Spleen (tissue), 11 donors: ENCODE data around the gene GKN2. TPM values are rescaled to one million over a fixed set of nuclear protein-coding genes. Genes with fewer than 3 reads are reported as not detected.

Source experiments
- DNase-seq: peaks from one replicate; pipeline ENCODE4 v3.0.0-alpha.2; 2020
- H3K27ac ChIP-seq, 8 donors: fragments of 200-600 bp; sonication (generic) in 7 of 8; 1 replicate in 4 of 8; 2 replicates in 4 of 8; pipeline versions ENCODE4 v1.5.0 to v1.8.0; 2016 to 2021; ENCODE audit warnings: inconsistent platforms in 4 of 8, mild to moderate bottlenecking in 4 of 8, moderate library complexity in 1 of 8
- H3K27me3 ChIP-seq, 7 donors: fragments of 200-600 bp; sonication (generic) in 6 of 7; replicated peaks in 1 of 7; 1 replicate in 4 of 7; 2 replicates in 3 of 7; pipeline versions ENCODE4 v1.5.0 to v1.8.0; 2016 to 2021; ENCODE audit warnings: inconsistent platforms in 3 of 7, mild to moderate bottlenecking in 1 of 7
- H3K36me3 ChIP-seq, 6 donors: fragments of 200-600 bp; sonication (generic) in 5 of 6; 1 replicate in 4 of 6; 2 replicates in 2 of 6; pipeline versions ENCODE4 v1.5.0 to v1.8.0; 2016 to 2021; ENCODE audit warnings: inconsistent platforms in 2 of 6
- H3K4me1 ChIP-seq, 6 donors: fragments of 200-600 bp; sonication (generic) in 5 of 6; 1 replicate in 3 of 6; 2 replicates in 3 of 6; pipeline versions ENCODE4 v1.5.0 to v1.8.0; 2016 to 2021; ENCODE audit warnings: inconsistent platforms in 3 of 6
- H3K4me3 ChIP-seq, 8 donors: fragments of 200-600 bp; sonication (generic) in 7 of 8; 1 replicate in 4 of 8; 2 replicates in 4 of 8; pipeline versions ENCODE4 v1.5.0 to v1.8.0; 2016 to 2021; ENCODE audit warnings: inconsistent platforms in 4 of 8, mild to moderate bottlenecking in 4 of 8, moderate library complexity in 2 of 8
- H3K9me3 ChIP-seq, 8 donors: fragments of 200-600 bp; sonication (generic) in 7 of 8; 1 replicate in 4 of 8; 2 replicates in 4 of 8; pipeline versions ENCODE4 v1.5.0 to v1.8.0; 2016 to 2021; ENCODE audit warnings: inconsistent platforms in 4 of 8
- CTCF ChIP-seq, 11 experiments: fragments of 200-600 bp in 7 of 11; fragments of 450-650 bp in 4 of 11; sonication (generic) in 4 of 11; IDR thresholded peaks in 8 of 11; conservative IDR thresholded peaks in 3 of 11; 1 replicate in 7 of 11; 2 replicates in 4 of 11; pipeline versions ENCODE4 v1.4.0 to v1.8.0; 2016 to 2021; ENCODE audit warnings: antibody characterized with exemption in 11 of 11, inconsistent platforms in 4 of 11, mild to moderate bottlenecking in 1 of 11
- POLR2A ChIP-seq, 3 donors: fragments of 450-650 bp; IDR thresholded peaks; one replicate each; pipeline ENCODE4 v1.5.1; 2017; ENCODE audit warnings: antibody characterized with exemption in 3 of 3, mild to moderate bottlenecking in 1 of 3
- POLR2AphosphoS5 ChIP-seq, 3 donors: sonication (generic); formaldehyde crosslinking; IDR thresholded peaks; one replicate each; pipeline ENCODE4 v1.5.1; 2017; ENCODE audit warnings: antibody characterized with exemption in 3 of 3
- WGBS, 5 donors: extraction: QIAGEN DNeasy Blood & Tissue Kit in 3 of 5; methylation state at CpG; one replicate each; pipeline versions ENCODE4 v1.1.5 to v1.1.7; 2013 to 2018; 5-methylcytosine and 5-hydroxymethylcytosine counted together
- intact Hi-C: fragments of 100-400 bp; cut with DNase I; formaldehyde crosslinking; loops from one replicate; pipeline ENCODE4 v1.15.0; 2023; ENCODE audit warnings: low total_unique reads
- polyA plus RNA-seq, 3 donors: library from polyadenylated mRNA; stranded (reverse); fragments of 200-250 nt; gene quantifications; one replicate each; pipeline ENCODE4 v1.2.1, GENCODE V29; 2013
- total RNA-seq, 7 donors: library from RNA; depleted of rRNA in 3 of 7; stranded (reverse); fragments of >200 nt in 3 of 7; fragmentation: NEBNext Ultra II Directional in 4 of 7; extraction: Animal tissue kit (Norgen Biotek cat#: 25700) in 4 of 7; gene quantifications; one replicate each; pipeline versions ENCODE4 v1.1.0 to v1.2.1, GENCODE V29; 2016 to 2021
- donor health status: healthy with polysubstance abuse.
- donor health status: DM: no; HTN: no; CAD: no; lungs with moderate emphysema.
- donor health status: DM: no; HTN: no; CAD: no.
- donor health status: Bipolar disorder and iron deficiency.
- donor health status: healthy.
- donor health status: DM: no; HTN: no; CAD: no.
- donor health status: DM: yes; HTN: yes; CAD: no.

GKN2 gene
- total and polyA plus RNA-seq, 10 donors, result 0.12 to 0.26 TPM; not detected in 8

- Histone ChIP-seq H3K36me3 (no peaks in the 10 kb centered on the region), H3K9me3 (no peaks in the 10 kb centered on the region), H3K4me1 (no peaks in the 10 kb centered on the region), H3K4me3 (no peak overlapping the region), H3K27me3 (peaks cover 0 to 12% (median 0%) of the 10 kb centered on the region in 7 donors), H3K27ac (no peak overlapping the region)
- intact Hi-C loops, result no loop called here
- no peak for DNase-seq
- WGBS, 5 donors, result 71 to 86% (median 79%) methylated on average over 4 of the region's 4 CpGs
- TF ChIP-seq POLR2AphosphoS5 (IDR thresholded peaks at IDR 0.05) (no peak), POLR2A (IDR thresholded peaks at IDR 0.05) (no peak), CTCF (IDR thresholded peaks at IDR 0.05 in 8 of 11, conservative IDR thresholded peaks at IDR 0.05 in 3 of 11) (no peak)
Observed at GRCh38 chr2:68977453-68977852, 24.8 kb upstream of the GKN2 start.

- no peak for DNase-seq
- 92 to 98% (median 97%) methylated on average over 2 of the region's 2 CpGs for WGBS, 5 donors
- Histone ChIP-seq H3K4me3 (no peak overlapping the region), H3K9me3 (no peaks in the 10 kb centered on the region), H3K27me3 (peaks cover 0 to 12% (median 0%) of the 10 kb centered on the region in 7 donors), H3K36me3 (no peaks in the 10 kb centered on the region), H3K4me1 (no peaks in the 10 kb centered on the region), H3K27ac (no peak overlapping the region)
- intact Hi-C loops, result no loop called here
- TF ChIP-seq CTCF (IDR thresholded peaks at IDR 0.05 in 8 of 11, conservative IDR thresholded peaks at IDR 0.05 in 3 of 11) (no peak), POLR2A (IDR thresholded peaks at IDR 0.05) (no peak), POLR2AphosphoS5 (IDR thresholded peaks at IDR 0.05) (no peak)
Observed at GRCh38 chr2:68975844-68976243, 23.2 kb upstream of the GKN2 start.

- no peak for DNase-seq
- Histone ChIP-seq H3K4me3 (no peak overlapping the region), H3K27ac (no peak overlapping the region), H3K4me1 (no peaks in the 10 kb centered on the region), H3K27me3 (peaks cover 0 to 10% (median 0%) of the 10 kb centered on the region in 7 donors), H3K36me3 (no peaks in the 10 kb centered on the region), H3K9me3 (no peaks in the 10 kb centered on the region)
- TF ChIP-seq POLR2AphosphoS5 (IDR thresholded peaks at IDR 0.05), result no peak
- no peak for TF ChIP-seq POLR2A (IDR thresholded peaks at IDR 0.05)
- TF ChIP-seq CTCF (IDR thresholded peaks at IDR 0.05 in 8 of 11, conservative IDR thresholded peaks at IDR 0.05 in 3 of 11), result no peak
- intact Hi-C loops, result no loop called here
- 66 to 89% (median 79%) methylated on average over 9 of the region's 9 CpGs for WGBS, 5 donors
Observed at GRCh38 chr2:68974946-68975665, 22.4 kb upstream of the GKN2 start.

- no peak within 1 kb of the TSS for H3K27ac ChIP-seq
- DNase-seq, result no peak
- intact Hi-C loops, result no loop called here
- no peaks in the 10 kb centered on the region for H3K36me3 ChIP-seq
- H3K27me3 ChIP-seq, result peaks cover 0 to 5% (median 0%) of the 10 kb centered on the region in 7 donors
- WGBS, 5 donors, result 46 to 70% (median 55%) methylated on average over 3 of the region's 3 CpGs
- no peak within 1 kb of the TSS for H3K4me3 ChIP-seq
- no peaks in the 10 kb centered on the region for H3K9me3 ChIP-seq
- H3K4me1 ChIP-seq, result no peaks in the 10 kb centered on the region
- TF ChIP-seq POLR2A (IDR thresholded peaks at IDR 0.05) (no peak), CTCF (IDR thresholded peaks at IDR 0.05 in 8 of 11, conservative IDR thresholded peaks at IDR 0.05 in 3 of 11) (no peak), POLR2AphosphoS5 (IDR thresholded peaks at IDR 0.05) (no peak)
Observed at GRCh38 chr2:68974251-68974650, 21.6 kb upstream of the GKN2 start, which contains the start of gene GKN1. TSS of gene GKN1 (plus strand) at chr2:68974636. CDS start at chr2:68974678, 42 bp downstream.
